Transverse colon (tissue), 4 donors: ENCODE measurements around the gene HNRNPM. TPM values are rescaled to one million over a fixed set of nuclear protein-coding genes. Genes with fewer than 3 reads are reported as not detected.

Experiments
- DNase-seq: peaks from one replicate; pipeline ENCODE4 v3.0.0-alpha.2; 2019
- H3K27ac ChIP-seq, 4 donors: fragments of 200-600 bp; sonication (generic); 2 replicates each; pipeline ENCODE4 v1.5.1; 2016 to 2018; ENCODE audit warnings: inconsistent platforms in 4 of 4
- H3K27me3 ChIP-seq: fragments of 200-600 bp; sonication (generic); 2 replicates; pipeline ENCODE4 v1.5.1; 2017; ENCODE audit warnings: inconsistent platforms
- H3K36me3 ChIP-seq, 4 donors: fragments of 200-600 bp; sonication (generic); 2 replicates each; pipeline ENCODE4 v1.5.1; 2017 to 2019; ENCODE audit warnings: inconsistent platforms in 4 of 4
- H3K4me1 ChIP-seq, 4 donors: fragments of 200-600 bp; sonication (generic); 2 replicates each; pipeline ENCODE4 v1.5.1; 2017 to 2020; ENCODE audit warnings: inconsistent platforms in 4 of 4
- H3K4me3 ChIP-seq, 4 donors: fragments of 200-600 bp; sonication (generic); 1 replicate in 1 of 4; 2 replicates in 3 of 4; pipeline versions ENCODE4 v1.5.1 to v1.6.1; 2017 to 2019; ENCODE audit warnings: inconsistent platforms in 4 of 4
- H3K9me3 ChIP-seq, 2 donors: fragments of 200-600 bp; sonication (generic); 2 replicates each; pipeline ENCODE4 v1.5.1; 2017 to 2019; ENCODE audit warnings: inconsistent platforms in 2 of 2
- CTCF ChIP-seq, 5 experiments: fragments of 200-600 bp in 3 of 5; fragments of 450-650 bp in 2 of 5; sonication (generic) in 3 of 5; IDR thresholded peaks; 1 replicate in 2 of 5; 2 replicates in 3 of 5; pipeline ENCODE4 v1.5.1; 2016 to 2017; ENCODE audit warnings: antibody characterized with exemption in 5 of 5, inconsistent platforms in 3 of 5, mild to moderate bottlenecking in 2 of 5, moderate library complexity in 1 of 5
- EP300 ChIP-seq: sonication (generic); formaldehyde crosslinking; IDR thresholded peaks from one replicate; pipeline ENCODE4 v1.6.1; 2017; ENCODE audit warnings: antibody characterized with exemption, low read depth
- POLR2A ChIP-seq: fragments of 450-650 bp; IDR thresholded peaks from one replicate; pipeline ENCODE4 v1.6.1; 2016; ENCODE audit warnings: antibody characterized with exemption, mild to moderate bottlenecking, moderate library complexity
- POLR2AphosphoS5 ChIP-seq, 3 donors: sonication (generic); formaldehyde crosslinking; IDR thresholded peaks; one replicate each; pipeline ENCODE4 v1.6.1; 2016; ENCODE audit warnings: antibody characterized with exemption in 3 of 3
- WGBS, 2 donors: methylation state at CpG; one replicate each; pipeline ENCODE4 v1.1.5; 2018; ENCODE audit warnings: low coverage in 1 of 2; 5-methylcytosine and 5-hydroxymethylcytosine counted together
- in situ Hi-C, 4 donors: fragments of 200-750 bp; cut with MboI; loops; one replicate each; pipeline versions ENCODE4 v1.15.0 to v1.15.1; 2017; ENCODE audit warnings: low sequenced_read_pairs in 3 of 4, low pct_ligation_motif_present in 1 of 4, low pct_unique_long_range_greater_than_20kb in 1 of 4
- intact Hi-C: fragments of 100-400 bp; cut with DNase I; formaldehyde crosslinking; loops from one replicate; pipeline ENCODE4 v1.15.1; 2023; ENCODE audit warnings: low total_unique reads
- total RNA-seq, 4 donors: library from RNA; depleted of rRNA; stranded (reverse); fragments of >200 nt; gene quantifications; one replicate each; pipeline ENCODE4 v1.1.0, GENCODE V29; 2016

Gene HNRNPM
- total RNA-seq, 4 donors from 2014 or later = 72.2 to 164 (median 101) TPM

- H3K4me3 ChIP-seq = no peak overlapping the region
- DNase-seq = no peak
- TF ChIP-seq POLR2A (no peak), CTCF (IDR thresholded peaks at IDR 0.05) (no peak), EP300 (no peak), POLR2AphosphoS5 (IDR thresholded peaks at IDR 0.05) (no peak)
- H3K9me3 ChIP-seq = no peaks in the 10 kb centered on the region
- intact Hi-C loops (no loop called here), in situ Hi-C loops (loop anchor here in 1 of 4 donors (25.0 kb wide), 1 partner anchor 106 kb away; the partner anchor contains the start of gene MARCHF2)
- H3K36me3 ChIP-seq = no peaks in the 10 kb centered on the region
- H3K27me3 ChIP-seq = no peaks in the 10 kb centered on the region
- H3K4me1 ChIP-seq = peaks cover under 1 to 9% (median 3%) of the 10 kb centered on the region in 4 donors
- H3K27ac ChIP-seq = peak overlapping the region in 3 of 4 donors; percentile 27 to 61 (median 56)
- WGBS, 2 donors = 88 to 100% methylated on average over 1 to 11 of the region's 11 CpGs
Measured at GRCh38 chr19:8518536-8518935, 73.8 kb downstream of the HNRNPM start.

GRCh38 chr19:8519388-8519787 lies 74.6 kb downstream of the HNRNPM start:
- H3K27ac ChIP-seq = no peak overlapping the region
- intact Hi-C loops (no loop called here), in situ Hi-C loops (loop anchor here in 1 of 4 donors (25.0 kb wide), 1 partner anchor 107 kb away; the partner anchor contains the start of gene MARCHF2)
- no peaks in the 10 kb centered on the region for H3K36me3 ChIP-seq
- no peak for DNase-seq
- no peaks in the 10 kb centered on the region for H3K9me3 ChIP-seq
- TF ChIP-seq EP300 (no peak), POLR2AphosphoS5 (IDR thresholded peaks at IDR 0.05) (no peak), POLR2A (no peak), CTCF (IDR thresholded peaks at IDR 0.05) (no peak)
- no peak overlapping the region for H3K4me3 ChIP-seq
- no peaks in the 10 kb centered on the region for H3K27me3 ChIP-seq
- WGBS, 2 donors = 87% methylated on average over 6 of the region's 6 CpGs; no CpG with 5 or more reads in 1 of the 2 donors
- H3K4me1 ChIP-seq = peaks cover 0 to 7% (median 2%) of the 10 kb centered on the region in 4 donors

GRCh38 chr19:8525401-8525684 lies 80.6 kb downstream of the HNRNPM start:
- peak; percentile 48 to 64 (median 53) for TF ChIP-seq POLR2AphosphoS5 (IDR thresholded peaks at IDR 0.05)
- TF ChIP-seq CTCF (IDR thresholded peaks at IDR 0.05) = no peak
- TF ChIP-seq EP300 = no peak
- TF ChIP-seq POLR2A = peak; percentile 44
- Histone ChIP-seq H3K27me3 (no peaks in the 10 kb centered on the region), H3K4me1 (peaks cover 0 to 6% (median 5%) of the 10 kb centered on the region in 4 donors), H3K36me3 (no peaks in the 10 kb centered on the region), H3K9me3 (no peaks in the 10 kb centered on the region), H3K27ac (peak overlapping the region; percentile 79 to 97 (median 92)), H3K4me3 (peak overlapping the region; percentile 35 to 72 (median 40))
- intact Hi-C loops (no loop called here), in situ Hi-C loops (no loop called here)
- 0 to 23% methylated on average over 1 to 15 of the region's 15 CpGs for WGBS, 2 donors
- DNase-seq = no peak

- Histone ChIP-seq H3K27me3 (no peaks in the 10 kb centered on the region), H3K9me3 (no peaks in the 10 kb centered on the region), H3K36me3 (no peaks in the 10 kb centered on the region), H3K27ac (peak overlapping the region; percentile 94 to 97 (median 96)), H3K4me3 (peak overlapping the region; percentile 72 to 93 (median 82)), H3K4me1 (peaks cover 0 to 6% (median 5%) of the 10 kb centered on the region in 4 donors)
- WGBS, 2 donors = 25 to 30% methylated on average over 4 to 41 of the region's 57 CpGs
- DNase-seq = peak; percentile 92
- intact Hi-C loops (no loop called here), in situ Hi-C loops (no loop called here)
- TF ChIP-seq EP300 (no peak), POLR2A (peak; percentile 50), POLR2AphosphoS5 (IDR thresholded peaks at IDR 0.05) (peak; percentile 13 to 70 (median 33))
Measured at GRCh38 chr19:8526345-8527091, 81.7 kb downstream of the HNRNPM start.
